ENCODE data around the gene RAET1E.
"Not testable (repeated sequence)": the region's sequence is repeated elsewhere in the genome, so short reads cannot be mapped to it uniquely, and the experiment has no call there.

RAET1E gene

GRCh38 chr6:149897855-149898744 lies at the start of gene RAET1E:
Gene RAET1E, minus strand, starts transcription at chr6:149898113. Its CDS starts 7,212 bp downstream, at chr6:149890901.
- DNase-seq, result no peak

GRCh38 chr6:149947533-149947932 lies 49.6 kb upstream of the RAET1E start:
- DNase-seq, result not testable (repeated sequence)

DNA sequence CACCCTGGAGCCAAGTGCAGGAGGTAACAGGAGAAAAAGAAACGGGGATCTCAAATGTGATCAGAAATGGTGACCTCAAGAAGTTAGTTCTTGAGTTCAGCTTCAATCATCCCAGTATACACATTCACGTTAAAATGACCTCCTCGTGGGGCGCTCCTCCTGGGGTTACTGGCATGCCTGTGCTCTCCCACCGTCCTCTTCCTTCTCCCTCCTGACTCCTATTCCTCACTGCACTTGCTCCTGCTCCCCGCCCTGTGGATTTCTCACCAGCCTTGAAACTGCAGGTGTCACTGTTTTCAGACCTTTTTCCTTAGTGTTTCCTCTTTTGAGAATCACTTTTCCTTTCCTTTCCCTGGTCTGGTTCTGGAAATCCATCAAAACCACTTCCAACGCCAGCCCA lies 48.7 kb upstream of the RAET1E start:
- DNase-seq, result not testable (repeated sequence)

DNA sequence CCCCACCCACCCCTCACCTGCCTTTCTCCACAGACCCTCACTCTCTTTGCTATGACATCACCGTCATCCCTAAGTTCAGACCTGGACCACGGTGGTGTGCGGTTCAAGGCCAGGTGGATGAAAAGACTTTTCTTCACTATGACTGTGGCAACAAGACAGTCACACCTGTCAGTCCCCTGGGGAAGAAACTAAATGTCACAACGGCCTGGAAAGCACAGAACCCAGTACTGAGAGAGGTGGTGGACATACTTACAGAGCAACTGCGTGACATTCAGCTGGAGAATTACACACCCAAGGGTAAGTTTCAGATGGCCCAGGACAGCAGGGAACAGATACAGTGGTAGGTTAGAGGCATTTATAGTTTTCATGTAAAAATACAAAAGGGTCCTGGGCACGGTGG lies 47.4 kb upstream of the RAET1E start:
- not testable (repeated sequence) for DNase-seq

DNA sequence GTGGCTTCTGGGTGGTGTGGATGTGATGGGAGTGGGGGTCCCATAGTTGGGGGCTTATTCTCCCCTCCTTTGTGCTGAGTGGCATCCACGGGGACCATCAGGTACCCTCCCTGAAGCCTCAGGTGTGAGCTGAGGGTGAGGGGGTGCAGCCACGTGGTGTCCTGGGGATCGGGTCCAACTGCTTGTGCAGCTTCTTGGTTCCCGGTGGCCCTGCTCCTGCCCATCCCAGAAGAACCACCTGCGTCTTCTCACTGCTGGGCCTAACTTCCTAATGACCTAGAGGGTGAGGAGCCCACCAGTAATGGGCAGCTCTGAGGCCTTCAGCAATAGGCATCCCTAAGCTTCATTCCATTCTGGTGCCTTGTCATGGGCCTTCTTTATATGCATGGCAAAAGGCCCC lies 45.4 kb upstream of the RAET1E start:
- DNase-seq, result not testable (repeated sequence)

GRCh38 chr6:149942461-149942829 lies 44.5 kb upstream of the RAET1E start:
- DNase-seq, result no peak

DNA sequence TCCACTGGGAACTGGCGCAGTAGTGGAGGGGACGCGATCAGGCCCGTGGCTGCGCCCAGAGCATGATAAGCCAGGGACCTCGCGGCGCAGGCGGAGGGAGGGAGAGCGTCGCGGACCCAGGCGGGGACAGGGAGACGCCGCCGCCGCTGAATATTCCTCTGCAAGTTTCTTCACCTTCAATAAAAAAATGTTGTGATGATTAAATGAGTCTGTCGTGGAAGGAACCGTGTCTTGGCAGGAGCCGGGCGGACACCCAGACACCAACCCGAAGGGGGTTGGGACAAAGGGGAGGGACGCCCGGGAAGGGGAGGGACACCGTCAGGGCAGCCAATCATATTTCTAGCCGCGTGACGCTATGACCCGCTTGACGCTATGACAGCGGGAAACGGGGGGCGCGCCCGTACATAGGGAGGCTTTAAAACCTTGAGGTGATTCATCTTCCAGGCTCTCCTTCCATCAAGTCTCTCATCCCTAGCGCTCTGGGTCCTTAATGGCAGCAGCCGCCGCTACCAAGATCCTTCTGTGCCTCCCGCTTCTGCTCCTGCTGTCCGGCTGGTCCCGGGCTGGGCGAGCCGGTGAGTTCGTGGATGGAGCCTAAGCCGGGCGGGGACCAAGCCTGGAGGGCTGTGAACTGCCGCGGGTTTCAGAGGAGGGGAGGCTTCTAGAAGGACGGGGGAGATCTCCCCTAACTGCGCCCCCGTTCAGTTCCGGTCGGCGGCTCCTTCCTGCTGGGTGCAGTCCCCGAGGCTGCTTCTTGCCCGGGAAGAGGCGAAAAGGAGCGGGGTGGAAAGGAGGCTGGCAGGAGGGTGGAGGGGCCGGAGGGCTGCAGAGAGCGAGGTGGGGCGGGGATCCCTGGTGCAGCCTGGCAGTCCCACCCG lies 43.9 kb upstream of the RAET1E start, which contains the start of gene ULBP2:
TSS of gene ULBP2 (plus strand) at position 432 of the 878 bp plus-strand sequence. CDS start at position 491, 59 bp downstream.
- DNase-seq, result peak; percentile 46

GRCh38 chr6:149940672-149940982 lies 42.7 kb upstream of the RAET1E start:
- DNase-seq, result no peak

GRCh38 chr6:149939909-149940671 lies 42.2 kb upstream of the RAET1E start:
- no peak for DNase-seq

DNA sequence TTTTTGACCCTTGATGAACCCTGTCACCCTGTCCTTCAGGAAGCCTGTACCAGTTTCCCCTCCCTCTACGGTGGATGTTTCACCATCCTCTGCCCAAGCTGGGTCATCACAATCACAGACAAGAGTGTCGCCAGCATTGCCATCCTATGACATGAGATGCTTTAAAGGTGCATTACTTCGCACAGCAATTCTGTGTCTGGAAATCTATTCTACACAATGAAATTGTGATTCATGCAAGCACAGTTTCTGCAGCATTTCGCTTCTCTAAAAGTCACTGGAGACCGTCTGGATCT lies 41.4 kb upstream of the RAET1E start:
- no peak for DNase-seq

GRCh38 chr6:149938571-149939355 lies 40.9 kb upstream of the RAET1E start:
- no peak for DNase-seq

GRCh38 chr6:149938013-149938570 lies 40.2 kb upstream of the RAET1E start:
- not testable (repeated sequence) for DNase-seq

DNA sequence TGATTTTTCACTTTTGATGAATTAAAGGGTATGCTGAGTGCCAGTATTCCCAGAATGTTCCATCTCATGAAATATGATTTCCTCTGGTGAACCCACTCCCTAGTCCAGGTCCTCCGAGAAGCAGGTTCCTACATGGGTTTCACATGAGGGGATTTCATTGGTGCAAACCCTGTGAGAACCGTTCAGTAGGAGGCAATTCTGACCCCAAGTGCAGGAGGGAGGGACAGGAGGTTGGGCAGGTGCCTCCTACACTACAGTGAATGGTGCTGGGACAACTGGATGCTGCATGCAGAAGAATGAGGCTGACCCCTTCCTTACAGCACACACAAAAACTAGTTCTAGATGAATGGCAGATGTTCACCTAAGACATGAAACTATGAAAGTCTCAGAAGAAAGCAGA lies 38.8 kb upstream of the RAET1E start:
- DNase-seq, result no peak

DNA sequence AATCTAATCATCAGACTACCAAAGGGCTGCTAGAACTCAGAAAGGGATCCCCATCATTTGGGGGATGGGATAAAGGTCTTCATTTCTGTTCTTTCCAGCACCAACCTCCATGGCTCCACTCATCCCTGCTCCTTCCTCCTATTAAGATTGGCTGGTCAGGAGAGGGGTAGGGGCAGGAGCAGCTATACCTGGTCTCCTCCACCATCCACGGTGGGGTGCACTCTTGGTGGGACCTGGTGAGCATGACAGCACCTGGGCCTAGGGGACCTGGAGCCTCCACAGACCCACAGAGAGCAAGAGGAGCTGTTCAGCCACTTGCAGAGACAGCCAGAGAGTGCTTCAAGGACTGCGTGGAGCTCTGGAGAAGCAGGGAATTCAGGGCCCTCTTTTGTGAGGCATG lies 37.8 kb upstream of the RAET1E start:
- DNase-seq, result no peak

- DNase-seq, result no peak
These were observed 37.3 kb upstream of the RAET1E start for GRCh38 chr6:149935246-149935645.

DNA sequence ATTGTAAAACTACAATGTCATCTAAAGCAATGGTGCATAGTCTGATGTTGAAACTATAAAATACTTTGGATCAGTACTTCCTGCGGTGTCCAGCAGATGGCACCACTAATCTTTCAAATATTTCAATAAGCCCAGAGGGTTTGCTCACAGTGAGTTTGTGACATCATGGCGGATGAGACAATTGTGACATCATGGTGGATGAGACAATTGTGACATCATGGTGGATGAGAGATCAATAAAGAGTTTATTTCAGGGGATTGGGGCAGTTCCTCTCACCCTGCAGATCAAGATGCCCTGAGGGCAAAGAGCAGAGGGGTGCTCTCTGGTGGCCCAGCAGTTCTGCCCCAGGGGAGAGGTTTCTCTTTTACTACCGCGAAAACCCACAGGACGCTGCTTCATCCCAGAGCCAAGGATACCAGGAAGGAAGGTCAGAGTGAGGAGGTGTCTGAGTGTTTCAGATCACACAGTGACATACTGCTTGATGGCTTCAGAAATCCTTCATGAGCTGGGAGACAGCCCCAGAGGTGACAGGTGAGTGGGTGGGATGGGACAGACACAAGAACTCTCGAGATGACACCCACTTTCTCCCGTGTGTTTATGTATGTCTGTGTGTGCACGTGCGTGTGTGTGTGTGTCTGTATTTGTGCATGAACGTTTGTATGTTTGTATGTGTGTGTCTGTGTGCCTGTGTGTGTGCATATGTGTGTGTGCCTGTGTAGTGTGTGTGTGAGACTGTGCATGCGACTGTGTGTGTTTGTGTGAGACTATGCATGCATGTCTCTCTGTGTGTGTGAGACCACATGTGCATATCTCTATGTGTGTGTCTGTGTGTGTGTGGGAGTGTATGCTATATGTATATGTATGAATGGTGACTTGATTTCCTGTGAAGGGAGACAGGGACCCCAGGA lies 36.6 kb upstream of the RAET1E start:
- peak; percentile 70 for DNase-seq

GRCh38 chr6:149933461-149933860 lies 35.5 kb upstream of the RAET1E start:
- DNase-seq, result no peak

DNA sequence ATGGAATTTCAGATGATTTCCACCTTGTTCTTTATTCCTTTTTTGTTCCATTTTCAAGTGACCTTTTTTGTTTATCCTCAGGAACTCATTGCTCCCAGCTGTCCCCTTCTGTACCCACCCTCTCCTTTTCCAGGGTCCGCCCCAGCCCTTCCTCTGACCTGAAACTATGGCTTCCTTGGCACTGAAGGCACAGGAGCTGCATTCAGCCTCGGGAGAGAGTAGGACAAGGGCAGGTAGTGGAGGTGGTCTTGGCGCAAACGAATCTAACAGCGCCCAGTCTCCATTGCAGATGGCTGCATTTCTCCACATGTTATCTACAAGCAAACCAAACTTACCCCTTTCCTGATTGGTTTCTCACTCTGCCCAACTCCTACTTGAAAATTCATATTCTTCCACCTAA lies 35.1 kb upstream of the RAET1E start:
- no peak for DNase-seq

DNA sequence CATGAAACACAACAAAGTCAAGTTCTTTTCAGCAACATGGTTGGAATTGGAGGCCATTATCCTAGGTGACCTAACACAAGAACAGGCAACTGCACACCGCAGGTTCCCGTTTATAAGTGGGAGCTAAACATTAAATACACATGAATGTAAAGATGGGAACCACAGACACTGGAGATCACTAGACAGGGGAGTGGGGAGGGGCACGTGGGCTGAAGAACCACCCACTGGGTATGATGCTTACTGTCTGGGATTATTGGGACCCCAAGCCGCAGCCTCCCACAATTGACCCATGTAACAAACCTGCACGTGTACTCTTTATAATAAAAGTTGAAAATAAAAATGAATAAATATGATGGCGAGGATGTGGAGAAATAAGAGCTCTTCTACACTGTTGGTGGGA lies 33.6 kb upstream of the RAET1E start:
- no peak for DNase-seq

DNA sequence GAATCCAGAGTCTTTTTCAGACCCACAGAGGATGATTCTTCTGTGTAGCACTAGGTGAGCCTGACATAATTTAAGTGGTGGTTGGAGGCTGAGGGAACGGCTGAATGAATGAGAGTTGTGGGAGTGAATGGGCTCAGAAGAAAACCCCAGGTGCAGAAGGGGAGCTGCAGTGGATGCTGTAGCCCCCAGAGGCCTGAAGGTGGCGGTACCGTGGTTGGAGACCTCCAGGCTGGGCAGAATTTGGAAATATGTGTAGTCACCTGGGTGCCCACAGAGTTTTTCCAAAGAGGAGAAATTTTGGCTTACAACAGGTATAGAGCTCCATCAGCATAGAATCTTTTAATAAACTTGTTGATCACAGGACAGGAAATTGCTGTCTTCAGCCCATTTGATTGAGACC lies 31.5 kb upstream of the RAET1E start:
- DNase-seq, result no peak

- not testable (repeated sequence) for DNase-seq
These were observed 29.1 kb upstream of the RAET1E start for GRCh38 chr6:149927025-149927424.
